Keratinocyte (primary cell): ENCODE results near the gene PGS1. TPM values are rescaled to one million over a fixed set of nuclear protein-coding genes. Genes with fewer than 3 reads are reported as not detected.

Experiments
- DNase-seq: peaks from one replicate; pipeline ENCODE4 v3.0.0-alpha.2; 2011; ENCODE audit warnings: low read depth, missing footprints, low spot score
- FAIRE-seq: peaks from 2 replicates; lab custom pipeline; 2011; peaks lifted over from hg19 to GRCh38; lab: Jason Lieb, UNC
- H2AFZ ChIP-seq: 2 replicates; pipeline ENCODE4 v1.6.0; 2012; ENCODE audit warnings: low read length, control low read depth, inconsistent platforms; ENCODE audit not compliant: control insufficient read depth
- H3K27ac ChIP-seq: 2 replicates; pipeline ENCODE4 v1.5.1; 2011; ENCODE audit warnings: low read length; ENCODE audit not compliant: control insufficient read depth, insufficient read depth
- H3K27me3 ChIP-seq: 3 replicates; pipeline ENCODE4 v1.6.0; 2011; ENCODE audit warnings: low read length; ENCODE audit not compliant: control insufficient read depth, insufficient read depth; ENCODE audit errors: extremely low read depth
- H3K36me3 ChIP-seq, 2 experiments: 2 replicates in 1 of 2; 3 replicates in 1 of 2; pipeline ENCODE4 v1.5.1; 2011; ENCODE audit warnings: low read length in 2 of 2, mild to moderate bottlenecking in 1 of 2; ENCODE audit not compliant: control insufficient read depth in 2 of 2, insufficient read depth in 2 of 2; ENCODE audit errors: extremely low read depth in 1 of 2
- H3K4me1 ChIP-seq: 3 replicates; pipeline ENCODE4 v1.5.1; 2011; ENCODE audit warnings: low read length; ENCODE audit not compliant: control insufficient read depth, insufficient read depth; ENCODE audit errors: extremely low read depth
- H3K4me2 ChIP-seq: 3 replicates; pipeline ENCODE4 v1.6.0; 2011; ENCODE audit warnings: low read depth, low read length; ENCODE audit not compliant: control insufficient read depth, insufficient read depth; ENCODE audit errors: extremely low read depth
- H3K4me3 ChIP-seq, 3 experiments: fragments of 200-600 bp in 1 of 3; sonication (generic) in 1 of 3; 2 replicates in 2 of 3; 3 replicates in 1 of 3; pipeline ENCODE4 v1.5.1; 2011 to 2016; ENCODE audit warnings: low read length in 3 of 3, mild to moderate bottlenecking in 3 of 3, control low read depth in 2 of 3, inconsistent platforms in 1 of 3, low read depth in 1 of 3, mixed read lengths in 1 of 3, mixed run types in 1 of 3, moderate library complexity in 1 of 3; ENCODE audit not compliant: control insufficient read depth in 2 of 3, insufficient read depth in 2 of 3; ENCODE audit errors: extremely low read depth in 1 of 3
- H3K79me2 ChIP-seq: 2 replicates; pipeline ENCODE4 v1.6.0; 2012; ENCODE audit warnings: low read length; ENCODE audit not compliant: control insufficient read depth, insufficient read depth
- H3K9ac ChIP-seq: 3 replicates; pipeline ENCODE4 v1.6.0; 2011; ENCODE audit warnings: low read length; ENCODE audit not compliant: control insufficient read depth, insufficient read depth; ENCODE audit errors: extremely low read depth
- H3K9me1 ChIP-seq: 3 replicates; pipeline ENCODE4 v1.6.0; 2011; ENCODE audit warnings: low read length; ENCODE audit not compliant: control insufficient read depth, insufficient read depth; ENCODE audit errors: extremely low read depth
- H3K9me3 ChIP-seq: 2 replicates; pipeline ENCODE4 v1.5.1; 2012; ENCODE audit warnings: low read depth, low read length; ENCODE audit not compliant: control insufficient read depth
- H4K20me1 ChIP-seq: 3 replicates; pipeline ENCODE4 v1.6.0; 2011; ENCODE audit warnings: low read length; ENCODE audit not compliant: control insufficient read depth, insufficient read depth; ENCODE audit errors: extremely low read depth
- CTCF ChIP-seq, 3 experiments: IDR thresholded peaks in 1 of 3; conservative IDR thresholded peaks in 1 of 3; optimal IDR thresholded peaks in 1 of 3; 2 replicates in 2 of 3; 3 replicates in 1 of 3; pipeline versions ENCODE3 to v1.5.1; 2011; ENCODE audit warnings: low read length in 3 of 3, mild to moderate bottlenecking in 3 of 3, moderate library complexity in 2 of 3, control low read depth in 1 of 3, inconsistent platforms in 1 of 3; ENCODE audit not compliant: insufficient read depth in 2 of 3; ENCODE audit errors: extremely low read depth in 1 of 3
- EZH2 ChIP-seq: IDR thresholded peaks from one replicate; pipeline ENCODE4 v1.6.1; 2012; ENCODE audit warnings: inconsistent platforms, mild to moderate bottlenecking, low read length, moderate library complexity
- dilution Hi-C: fragments of 300-500 bp; cut with MboI; formaldehyde crosslinking; loops from one replicate; pipeline ENCODE4 v1.7.0; 2020; ENCODE audit warnings: low sequenced_read_pairs; ENCODE audit not compliant: extremely low pct_ligation_motif_present
- polyA plus RNA-seq, 5 experiments: library from polyadenylated mRNA; depleted of rRNA in 3 of 5; stranded (reverse) in 3 of 5; stranded (forward) in 1 of 5; unstranded in 1 of 5; fragments of >200 nt; gene quantifications; 1 replicate in 1 of 5; 2 replicates in 3 of 5; 3 replicates in 1 of 5; pipeline versions ENCODE4 v1.2.1 to v1.2.3, GENCODE V29; 2011 to 2012; ENCODE audit warnings: missing spikeins in 2 of 5, low read depth in 1 of 5, low replicate concordance in 1 of 5

PGS1 gene
- polyA plus RNA-seq, 1 donor (not counting 4 experiments of a cell fraction or from before 2014, with no cell fraction given) = 19.6 TPM

- H4K20me1 ChIP-seq = peaks cover 26% of the 10 kb centered on the region
- no peak for DNase-seq
- peak overlapping the region; percentile 45 for H3K4me2 ChIP-seq
- peak overlapping the region; percentile 22 for H3K9ac ChIP-seq
- H3K9me1 ChIP-seq = peaks cover 19% of the 10 kb centered on the region
- H3K9me3 ChIP-seq = no peaks in the 10 kb centered on the region
- TF ChIP-seq EZH2 (no peak), CTCF (optimal IDR thresholded peaks at IDR 0.05 in 1 of 3, IDR thresholded peaks at IDR 0.05 in 1 of 3, conservative IDR thresholded peaks at IDR 0.05 in 1 of 3; ENCODE audit: extremely low read depth in 1 of 3, insufficient read depth in 2 of 3, low read length in 3 of 3) (no peak)
- peak; percentile 23 for FAIRE-seq
- dilution Hi-C loops = no loop called here
- peak overlapping the region; percentile 69 for H3K27ac ChIP-seq
- H3K27me3 ChIP-seq = no peaks in the 10 kb centered on the region
- H3K79me2 ChIP-seq = peaks cover 79% of the 10 kb centered on the region
- H3K36me3 ChIP-seq = peaks cover 13 to 40% of the 10 kb centered on the region in 2 experiments
- no peak overlapping the region for H2AFZ ChIP-seq
- H3K4me1 ChIP-seq = peaks cover 36% of the 10 kb centered on the region
- H3K4me3 ChIP-seq = no peak overlapping the region
Measured at GRCh38 chr17:78392295-78392694, 13.8 kb downstream of the PGS1 start.

GRCh38 chr17:78393575-78393974, 15.1 kb downstream of the PGS1 start:
- Histone ChIP-seq H2AFZ (no peak overlapping the region), H3K4me3 (no peak overlapping the region), H3K27ac (no peak overlapping the region), H3K9ac (no peak overlapping the region), H3K79me2 (peaks cover 67% of the 10 kb centered on the region), H4K20me1 (peaks cover 22% of the 10 kb centered on the region), H3K27me3 (no peaks in the 10 kb centered on the region), H3K4me1 (peaks cover 30% of the 10 kb centered on the region), H3K36me3 (peaks cover 18 to 44% of the 10 kb centered on the region in 2 experiments), H3K9me1 (peaks cover 19% of the 10 kb centered on the region), H3K9me3 (no peaks in the 10 kb centered on the region), H3K4me2 (no peak overlapping the region)
- no peak for DNase-seq
- FAIRE-seq = peak; percentile 20
- no peak for TF ChIP-seq EZH2
- no peak for TF ChIP-seq CTCF (optimal IDR thresholded peaks at IDR 0.05 in 1 of 3, IDR thresholded peaks at IDR 0.05 in 1 of 3, conservative IDR thresholded peaks at IDR 0.05 in 1 of 3; ENCODE audit: extremely low read depth in 1 of 3, insufficient read depth in 2 of 3, low read length in 3 of 3)
- dilution Hi-C loops = no loop called here
